Activated CD8-positive, alpha-beta memory T cell treated with anti-CD3 and anti-CD28 coated beads, Interleukin-2, amount 50 U/mL, for 1 hour (primary cell): Measurements from ENCODE around the gene RACK1.

Source experiments
- DNase-seq: peaks from one replicate; pipeline ENCODE4 v3.0.0-alpha.2; 2020; ENCODE audit errors: extremely low read depth

RACK1 gene

GRCh38 chr5:181195249-181195761 is 48.4 kb downstream of the RACK1 start:
- no peak for DNase-seq

DNA sequence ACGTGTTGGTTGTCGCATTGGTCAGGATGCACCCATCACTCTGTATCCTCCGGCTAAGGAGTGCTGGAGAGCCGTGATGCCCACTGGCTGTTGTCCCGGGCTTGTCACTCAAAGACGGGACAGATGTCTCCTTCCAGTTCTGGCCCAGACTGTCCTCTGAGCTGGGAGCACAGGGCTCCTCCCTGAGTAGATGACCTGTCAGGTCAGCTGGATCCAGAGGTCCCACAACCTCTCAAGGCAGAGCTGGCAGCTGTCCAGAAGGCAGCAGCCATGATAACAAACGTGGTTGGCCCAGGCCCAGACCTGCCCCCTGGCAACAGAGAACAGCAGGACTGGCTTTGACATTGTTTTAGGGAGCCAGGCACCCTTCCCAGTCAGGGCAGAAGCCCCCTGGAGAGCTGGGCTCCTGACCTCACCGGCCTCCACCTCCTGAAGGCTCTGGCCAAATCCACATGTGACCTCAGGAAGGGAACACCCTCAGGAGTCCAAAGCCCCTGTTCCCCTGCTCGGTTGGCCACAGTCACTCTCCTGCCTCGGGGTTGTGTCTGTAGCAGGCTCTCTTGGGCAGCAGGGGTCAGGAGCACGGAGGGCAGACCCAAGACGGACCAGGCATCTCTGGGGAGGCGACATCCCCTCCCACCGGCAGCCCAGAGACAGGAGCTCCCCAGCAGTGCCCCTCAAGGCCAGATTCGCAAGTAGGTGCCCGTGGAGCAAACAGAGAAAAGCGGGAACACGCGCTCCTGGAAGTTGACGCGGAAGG is 49.0 kb downstream of the RACK1 start:
- DNase-seq, result no peak

DNA sequence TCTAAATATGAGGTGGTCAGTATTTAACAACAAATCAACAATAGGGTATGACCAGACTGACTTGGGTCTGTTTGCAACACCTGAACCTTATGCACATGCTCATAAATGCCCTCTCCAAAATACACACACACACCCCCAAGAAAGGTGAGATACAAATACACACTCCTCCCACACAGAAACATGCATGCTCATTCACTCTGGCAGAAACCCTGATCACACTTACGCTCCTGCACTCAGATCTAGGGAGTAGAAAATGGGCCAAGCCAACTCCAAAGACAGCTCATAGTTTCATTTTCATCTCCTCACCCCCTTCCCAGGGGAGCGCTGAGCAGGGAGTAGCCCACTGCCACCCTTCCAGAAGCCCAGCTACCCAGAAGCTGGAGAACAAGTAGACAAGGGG is 50.0 kb downstream of the RACK1 start:
- no peak for DNase-seq

DNA sequence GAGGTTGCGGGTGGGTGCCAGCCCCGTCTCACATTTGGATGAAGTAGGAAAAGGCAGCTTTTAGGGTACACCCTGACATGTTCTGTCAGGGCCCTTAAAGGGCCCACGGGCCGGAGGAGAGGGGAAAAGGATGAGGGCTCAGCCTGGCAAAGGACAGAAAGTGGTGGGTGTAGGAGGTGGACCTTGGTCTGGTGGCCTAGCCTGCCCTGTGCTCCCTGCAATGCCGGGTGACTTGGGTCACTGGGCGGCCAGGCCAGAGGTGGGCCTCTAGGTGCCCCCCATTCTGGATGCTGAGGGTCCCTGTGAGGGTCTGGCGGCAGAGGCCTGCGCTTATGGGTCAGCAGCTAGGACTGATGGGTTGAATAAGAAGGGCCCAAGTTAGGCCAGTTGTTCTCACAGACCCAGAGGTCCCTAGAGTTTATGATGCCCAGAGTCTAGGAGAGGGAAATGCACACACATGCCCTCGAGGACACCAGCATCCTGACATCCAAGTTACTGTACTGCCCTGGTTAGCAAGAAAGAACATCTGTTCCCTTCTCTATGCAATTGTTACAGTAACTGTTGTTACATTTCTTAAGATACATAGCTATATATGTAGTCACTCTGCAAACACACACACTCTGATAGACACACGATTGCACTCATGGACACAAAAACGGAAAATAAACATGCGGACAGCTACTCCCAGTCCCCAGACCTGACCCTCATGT is 51.2 kb downstream of the RACK1 start:
- DNase-seq, result no peak

DNA sequence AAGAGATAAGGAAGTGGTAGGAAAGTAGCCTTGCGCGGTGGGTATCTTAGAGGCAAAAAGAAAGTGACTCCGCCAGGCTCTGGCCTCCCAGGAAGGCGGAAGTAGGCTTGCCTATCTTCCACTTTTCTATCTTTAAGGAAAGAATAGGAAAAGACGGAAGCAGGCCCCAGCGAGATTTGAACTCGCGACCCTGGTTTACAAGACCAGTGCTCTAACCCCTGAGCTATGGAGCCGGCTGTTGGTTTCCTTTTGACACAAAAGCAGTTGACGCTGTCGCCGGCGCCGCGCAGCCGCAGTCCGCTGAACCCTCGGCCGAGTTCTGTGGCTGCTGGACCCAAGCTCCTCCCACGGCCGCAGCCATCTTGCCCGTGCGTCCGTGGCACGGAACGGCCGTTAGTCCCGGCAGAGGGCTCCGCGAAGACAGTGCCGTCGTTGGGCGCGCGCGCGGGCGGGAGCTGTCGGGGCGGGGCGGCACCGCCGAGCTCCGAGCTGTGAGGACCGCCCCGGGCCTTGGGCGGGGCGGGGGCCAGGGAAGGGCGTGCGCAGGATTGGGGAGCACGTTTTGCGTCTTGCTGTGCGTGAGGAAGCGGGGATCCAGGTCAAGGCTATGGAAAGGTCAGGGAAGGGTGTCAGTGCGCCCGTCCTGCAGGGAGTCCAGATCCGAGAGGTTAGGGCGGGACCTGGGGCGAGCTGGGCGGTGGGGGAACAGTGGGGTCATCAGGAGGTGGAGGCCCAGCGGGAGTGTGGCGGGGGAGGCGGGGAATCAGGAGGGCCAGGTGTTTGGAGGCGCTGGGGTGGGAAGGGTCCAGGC is 52.0 kb downstream of the RACK1 start:
- DNase-seq, result peak; percentile 77

GRCh38 chr5:181190711-181191525 is 52.8 kb downstream of the RACK1 start:
- DNase-seq, result no peak

GRCh38 chr5:181189962-181190710 is 53.6 kb downstream of the RACK1 start:
- DNase-seq, result no peak

GRCh38 chr5:181189363-181189961 is 54.2 kb downstream of the RACK1 start:
- no peak for DNase-seq

- DNase-seq, result no peak
Observed at GRCh38 chr5:181188700-181189362, 54.9 kb downstream of the RACK1 start.

DNA sequence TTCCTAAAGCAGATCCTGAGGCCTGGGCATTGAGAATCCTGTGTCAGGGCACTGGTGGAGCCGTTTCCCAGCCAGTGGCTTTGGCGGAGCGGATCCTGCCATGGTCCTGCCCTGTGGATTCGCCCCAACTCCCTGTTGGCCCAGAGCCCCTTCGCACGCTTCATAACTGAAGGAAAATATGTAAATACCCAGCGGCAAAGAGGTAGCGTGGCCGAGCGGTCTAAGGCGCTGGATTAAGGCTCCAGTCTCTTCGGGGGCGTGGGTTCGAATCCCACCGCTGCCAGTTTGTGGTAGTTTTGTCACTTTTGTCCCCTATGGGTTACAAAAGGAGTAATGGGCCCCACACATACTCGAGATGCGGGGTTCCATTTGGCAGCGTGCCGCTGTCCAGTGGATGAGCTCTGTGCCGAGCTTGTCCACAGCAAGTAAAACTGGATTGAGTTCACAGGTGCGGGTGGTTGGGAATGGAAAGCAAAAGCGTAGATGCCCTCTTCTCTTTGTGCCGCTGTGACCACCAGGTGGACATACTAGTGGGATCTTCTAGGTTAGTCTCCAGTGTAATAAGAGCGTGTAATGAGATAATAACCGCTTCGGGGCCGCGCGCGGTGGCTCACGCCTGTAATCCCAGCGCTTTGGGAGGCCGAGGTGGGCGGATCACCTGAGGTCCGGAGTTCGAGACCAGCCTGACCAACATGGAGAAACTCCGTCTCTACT is 56.0 kb downstream of the RACK1 start:
- no peak for DNase-seq

DNA sequence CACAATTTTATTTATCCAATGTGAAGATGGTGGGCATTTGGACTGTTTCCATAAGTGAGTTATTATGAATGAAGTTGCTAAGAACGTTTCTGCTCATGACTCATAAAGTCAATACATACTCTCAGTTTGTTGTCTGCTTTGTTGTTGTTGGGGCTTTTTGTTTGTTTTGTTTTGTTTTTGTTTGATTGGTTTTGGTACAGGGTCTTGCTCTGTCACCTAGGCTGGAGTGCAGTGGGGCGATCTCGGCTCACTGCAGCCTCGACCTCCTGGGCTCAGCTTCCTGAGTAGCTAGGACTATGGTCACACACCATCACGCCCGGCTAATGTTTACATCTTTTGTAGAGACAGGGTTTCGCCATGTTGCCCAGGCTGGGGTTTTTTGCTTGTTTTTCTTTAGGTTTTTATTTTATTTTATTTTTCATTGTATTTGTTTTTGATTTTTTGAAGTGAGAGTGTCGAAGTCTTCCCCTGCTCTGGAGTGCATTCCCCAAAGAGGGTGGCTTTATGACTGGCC is 56.7 kb downstream of the RACK1 start:
- DNase-seq, result no peak
